Measurements from ENCODE around the gene PDGFRB.

DNA sequence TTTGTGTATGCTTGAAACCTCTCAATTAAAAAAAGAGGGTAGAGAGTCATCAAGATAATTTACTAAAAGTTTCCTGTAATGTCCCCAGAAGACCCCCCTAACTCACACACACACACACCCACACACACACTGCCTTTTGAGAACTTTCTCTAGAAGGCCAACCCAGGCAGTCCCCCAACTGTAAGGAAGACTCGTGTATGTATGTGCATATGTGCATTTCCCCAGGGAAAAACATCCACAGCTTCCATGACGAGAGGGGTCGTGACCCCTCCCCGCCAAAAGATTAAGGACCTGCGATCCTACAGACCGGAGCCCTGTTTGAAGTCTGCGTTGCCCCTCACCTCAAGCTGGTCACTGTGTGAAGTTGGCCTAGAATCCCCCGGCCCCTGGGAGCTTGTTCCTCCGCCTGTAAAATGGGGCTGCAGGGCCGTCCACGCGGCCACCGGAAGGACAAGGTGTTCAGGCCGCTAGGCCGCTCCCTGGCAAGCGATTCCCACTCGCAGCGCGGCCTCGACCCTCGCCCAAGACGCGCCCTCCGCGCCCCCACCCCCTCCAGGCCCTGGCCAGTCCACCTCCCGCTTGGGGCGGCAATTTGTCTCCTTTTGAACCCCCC, 10.5 kb upstream of the PDGFRB start:
- no peak for TF ChIP-seq POLR2A (IDR thresholded peaks at IDR 0.05)
- TF ChIP-seq, protein P1, sequence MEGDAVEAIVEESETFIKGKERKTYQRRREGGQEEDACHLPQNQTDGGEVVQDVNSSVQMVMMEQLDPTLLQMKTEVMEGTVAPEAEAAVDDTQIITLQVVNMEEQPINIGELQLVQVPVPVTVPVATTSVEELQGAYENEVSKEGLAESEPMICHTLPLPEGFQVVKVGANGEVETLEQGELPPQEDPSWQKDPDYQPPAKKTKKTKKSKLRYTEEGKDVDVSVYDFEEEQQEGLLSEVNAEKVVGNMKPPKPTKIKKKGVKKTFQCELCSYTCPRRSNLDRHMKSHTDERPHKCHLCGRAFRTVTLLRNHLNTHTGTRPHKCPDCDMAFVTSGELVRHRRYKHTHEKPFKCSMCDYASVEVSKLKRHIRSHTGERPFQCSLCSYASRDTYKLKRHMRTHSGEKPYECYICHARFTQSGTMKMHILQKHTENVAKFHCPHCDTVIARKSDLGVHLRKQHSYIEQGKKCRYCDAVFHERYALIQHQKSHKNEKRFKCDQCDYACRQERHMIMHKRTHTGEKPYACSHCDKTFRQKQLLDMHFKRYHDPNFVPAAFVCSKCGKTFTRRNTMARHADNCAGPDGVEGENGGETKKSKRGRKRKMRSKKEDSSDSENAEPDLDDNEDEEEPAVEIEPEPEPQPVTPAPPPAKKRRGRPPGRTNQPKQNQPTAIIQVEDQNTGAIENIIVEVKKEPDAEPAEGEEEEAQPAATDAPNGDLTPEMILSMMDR (IDR thresholded peaks at IDR 0.05), result no peak

All from right lobe of liver (tissue), 4 donors.